CD4-positive, alpha-beta T cell (primary cell): ENCODE results near the gene PLAC1. TPM values are rescaled to one million over a fixed set of nuclear protein-coding genes. Genes with fewer than 3 reads are reported as not detected.

Experiments used
- ATAC-seq: fragments of 200-7000 bp; cut with Tn5 transposase; one replicate; pipeline ENCODE4 v1.10.0; 2022; ENCODE audit warnings: mild to moderate bottlenecking; ENCODE audit not compliant: poor library complexity
- CTCF ChIA-PET: fragments of 350-600 bp; sonication (Branson Sonifier 250); formaldehyde crosslinking; loops from one replicate; lab custom pipeline; 2021; ENCODE audit warnings: antibody characterized with exemption, inconsistent platforms; lab: Charles Lee
- POLR2A ChIA-PET: fragments of 350-600 bp; sonication (Branson Sonifier 250); formaldehyde crosslinking; loops from one replicate; lab custom pipeline; 2021; ENCODE audit warnings: antibody characterized with exemption, inconsistent platforms; lab: Charles Lee
- DNase-seq, 14 experiments: peaks; one replicate each; pipeline ENCODE4 v3.0.0-alpha.2; 2013 to 2020; ENCODE audit warnings: mixed read lengths in 2 of 14
- H3K27ac ChIP-seq, 2 donors: one replicate each; pipeline versions ENCODE4 v1.5.1 to v1.7.0; 2013; ENCODE audit warnings: low read length in 2 of 2, low read depth in 1 of 2, mild to moderate bottlenecking in 1 of 2
- H3K27me3 ChIP-seq, 2 experiments: 1 replicate in 1 of 2; 2 replicates in 1 of 2; pipeline versions ENCODE4 v1.6.1 to v1.7.0; 2013; ENCODE audit warnings: low read length in 2 of 2, control low read depth in 1 of 2, mild to moderate bottlenecking in 1 of 2, moderate library complexity in 1 of 2; ENCODE audit not compliant: insufficient read depth in 2 of 2, control insufficient read depth in 1 of 2
- H3K36me3 ChIP-seq: one replicate; pipeline ENCODE4 v1.6.1; 2013; ENCODE audit warnings: low read length, control low read depth; ENCODE audit not compliant: insufficient read depth
- H3K4me1 ChIP-seq: one replicate; pipeline ENCODE4 v1.6.1; 2013; ENCODE audit warnings: low read length, control low read depth; ENCODE audit not compliant: insufficient read depth
- H3K4me3 ChIP-seq: one replicate; pipeline ENCODE4 v1.5.1; 2013; ENCODE audit warnings: mild to moderate bottlenecking, low read length, moderate library complexity
- H3K9me3 ChIP-seq, 2 experiments: 1 replicate in 1 of 2; 2 replicates in 1 of 2; pipeline versions ENCODE4 v1.6.1 to v1.7.0; 2013; ENCODE audit warnings: low read length in 2 of 2, mild to moderate bottlenecking in 2 of 2, control low read depth in 1 of 2, moderate library complexity in 1 of 2; ENCODE audit not compliant: control insufficient read depth in 1 of 2, insufficient read depth in 1 of 2
- H3K27ac Mint-ChIP-seq: one replicate; pipeline ENCODE4 v1.8.0; 2020; ENCODE audit warnings: mixed read lengths
- H3K27me3 Mint-ChIP-seq: one replicate; pipeline ENCODE4 v1.8.0; 2021; ENCODE audit warnings: mixed read lengths
- H3K36me3 Mint-ChIP-seq: one replicate; pipeline ENCODE4 v1.8.0; 2021; ENCODE audit warnings: low read depth, mixed read lengths
- H3K4me1 Mint-ChIP-seq: one replicate; pipeline ENCODE4 v1.8.0; 2021; ENCODE audit warnings: low read depth, mixed read lengths
- H3K4me3 Mint-ChIP-seq: one replicate; pipeline ENCODE4 v1.8.0; 2020; ENCODE audit warnings: mild to moderate bottlenecking, mixed read lengths
- H3K9me3 Mint-ChIP-seq: one replicate; pipeline ENCODE4 v1.8.0; 2020; ENCODE audit warnings: mixed read lengths
- intact Hi-C, 2 experiments: fragments of 100-400 bp; cut with DNase I in 1 of 2; cut with micrococcal nuclease in 1 of 2; formaldehyde crosslinking; loops; one replicate each; pipeline versions ENCODE4 v1.15.1 to v1.9.0; 2023 to 2025; cut with DNase I, micrococcal nuclease
- total RNA-seq, 174 experiments: library from RNA in 2 of 174; stranded (reverse) in 2 of 174; gene quantifications; one replicate each; pipeline ENCODE4 v1.2.3 and lab custom pipeline; 2021 to 2026
- TF ChIP-seq, protein P1 (sequence below): fragments of 200-600 bp; IDR thresholded peaks from one replicate; pipeline ENCODE4 v1.8.0; 2022; ENCODE audit warnings: antibody characterized with exemption, mild to moderate bottlenecking

Gene PLAC1
- total RNA-seq, 2 experiments from 2014 or later, result not detected

DNA sequence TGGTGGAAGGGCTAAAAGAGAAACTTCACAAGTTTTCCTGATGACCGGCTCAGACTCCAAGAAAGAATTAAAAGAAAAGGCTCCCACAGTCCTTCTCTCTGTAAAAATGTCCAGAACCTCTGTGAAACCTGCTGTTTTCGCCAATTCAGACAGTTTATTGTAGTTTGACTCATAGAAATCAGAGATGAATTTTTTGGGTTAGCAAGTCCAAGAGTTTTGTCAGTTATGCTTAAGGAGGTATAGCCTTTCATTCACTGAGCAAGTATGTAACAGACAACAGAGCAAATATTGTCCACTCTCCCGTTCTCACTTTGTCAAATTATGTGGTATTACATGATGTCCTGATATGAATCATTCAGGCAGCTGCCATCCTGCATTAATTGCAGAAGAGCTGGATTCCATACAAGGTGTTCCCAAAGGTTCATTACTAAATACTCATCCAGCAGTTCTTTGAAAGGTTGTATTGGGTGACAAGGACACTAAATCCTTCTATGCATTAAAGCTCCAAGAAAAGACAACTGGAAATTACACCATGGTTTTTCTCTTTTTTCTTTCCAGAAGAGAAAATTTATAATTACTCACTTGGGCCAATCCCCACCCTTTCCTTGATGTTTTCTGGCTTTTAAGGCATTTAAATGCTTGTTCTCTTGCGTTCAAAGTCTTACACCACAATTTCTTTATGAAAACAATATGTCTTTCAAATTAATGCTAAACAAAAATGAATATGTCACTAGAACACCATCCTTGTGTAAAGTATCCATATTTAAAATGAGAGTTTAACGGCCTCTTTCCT, 30.0 kb upstream of the PLAC1 start:
- POLR2A ChIA-PET, result no interaction called here
- ATAC-seq (no peak), DNase-seq (no peak)
- no peaks in the 10 kb centered on the region for H3K9me3 ChIP-seq
- H3K27ac ChIP-seq, result no peak overlapping the region
- no peak overlapping the region for H3K27ac Mint-ChIP-seq
- CTCF ChIA-PET, result no interaction called here
- H3K36me3 ChIP-seq, result no peaks in the 10 kb centered on the region
- intact Hi-C loops, result no loop called here
- H3K27me3 Mint-ChIP-seq, result no peaks in the 10 kb centered on the region
- TF ChIP-seq, protein P1, sequence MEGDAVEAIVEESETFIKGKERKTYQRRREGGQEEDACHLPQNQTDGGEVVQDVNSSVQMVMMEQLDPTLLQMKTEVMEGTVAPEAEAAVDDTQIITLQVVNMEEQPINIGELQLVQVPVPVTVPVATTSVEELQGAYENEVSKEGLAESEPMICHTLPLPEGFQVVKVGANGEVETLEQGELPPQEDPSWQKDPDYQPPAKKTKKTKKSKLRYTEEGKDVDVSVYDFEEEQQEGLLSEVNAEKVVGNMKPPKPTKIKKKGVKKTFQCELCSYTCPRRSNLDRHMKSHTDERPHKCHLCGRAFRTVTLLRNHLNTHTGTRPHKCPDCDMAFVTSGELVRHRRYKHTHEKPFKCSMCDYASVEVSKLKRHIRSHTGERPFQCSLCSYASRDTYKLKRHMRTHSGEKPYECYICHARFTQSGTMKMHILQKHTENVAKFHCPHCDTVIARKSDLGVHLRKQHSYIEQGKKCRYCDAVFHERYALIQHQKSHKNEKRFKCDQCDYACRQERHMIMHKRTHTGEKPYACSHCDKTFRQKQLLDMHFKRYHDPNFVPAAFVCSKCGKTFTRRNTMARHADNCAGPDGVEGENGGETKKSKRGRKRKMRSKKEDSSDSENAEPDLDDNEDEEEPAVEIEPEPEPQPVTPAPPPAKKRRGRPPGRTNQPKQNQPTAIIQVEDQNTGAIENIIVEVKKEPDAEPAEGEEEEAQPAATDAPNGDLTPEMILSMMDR, result no peak
- no peaks in the 10 kb centered on the region for H3K36me3 Mint-ChIP-seq
- no peaks in the 10 kb centered on the region for H3K9me3 Mint-ChIP-seq
- H3K27me3 ChIP-seq, result peaks cover 0 to 3% of the 10 kb centered on the region in 2 experiments
- no peak overlapping the region for H3K4me3 Mint-ChIP-seq
- no peaks in the 10 kb centered on the region for H3K4me1 ChIP-seq
- no peaks in the 10 kb centered on the region for H3K4me1 Mint-ChIP-seq
- H3K4me3 ChIP-seq, result no peak overlapping the region

DNA sequence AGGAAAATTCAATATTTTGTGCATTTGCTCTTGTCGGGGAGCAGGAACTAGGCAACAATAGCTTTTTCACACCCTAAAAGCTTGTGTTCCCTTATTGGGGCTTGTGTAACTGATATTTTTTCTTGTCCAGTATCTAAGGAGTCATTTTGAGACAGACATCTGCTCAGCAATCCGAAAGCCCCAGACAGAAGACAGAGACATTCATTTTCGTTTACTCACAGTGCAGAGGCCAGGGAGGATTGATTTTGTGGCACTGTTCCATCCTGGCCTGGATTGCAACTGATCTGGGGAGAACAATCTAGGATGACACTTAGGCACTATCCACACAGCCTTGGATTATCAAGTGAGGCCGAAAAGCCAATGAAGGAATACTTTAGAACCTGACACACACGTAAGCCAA, 27.4 kb upstream of the PLAC1 start:
- no peak for DNase-seq
- H3K27me3 ChIP-seq, result no peaks in the 10 kb centered on the region
- no peak overlapping the region for H3K27ac ChIP-seq
- Mint-ChIP-seq H3K4me3 (no peak overlapping the region), H3K36me3 (no peaks in the 10 kb centered on the region), H3K27me3 (no peaks in the 10 kb centered on the region), H3K27ac (no peak overlapping the region), H3K4me1 (no peaks in the 10 kb centered on the region), H3K9me3 (no peaks in the 10 kb centered on the region)
- no peak for ATAC-seq
- no peaks in the 10 kb centered on the region for H3K36me3 ChIP-seq
- H3K4me3 ChIP-seq, result no peak overlapping the region
- ChIA-PET CTCF (no interaction called here), POLR2A (no interaction called here)
- H3K9me3 ChIP-seq, result no peaks in the 10 kb centered on the region
- no peaks in the 10 kb centered on the region for H3K4me1 ChIP-seq
- intact Hi-C loops, result no loop called here
- TF ChIP-seq, protein P1, result no peak

DNA sequence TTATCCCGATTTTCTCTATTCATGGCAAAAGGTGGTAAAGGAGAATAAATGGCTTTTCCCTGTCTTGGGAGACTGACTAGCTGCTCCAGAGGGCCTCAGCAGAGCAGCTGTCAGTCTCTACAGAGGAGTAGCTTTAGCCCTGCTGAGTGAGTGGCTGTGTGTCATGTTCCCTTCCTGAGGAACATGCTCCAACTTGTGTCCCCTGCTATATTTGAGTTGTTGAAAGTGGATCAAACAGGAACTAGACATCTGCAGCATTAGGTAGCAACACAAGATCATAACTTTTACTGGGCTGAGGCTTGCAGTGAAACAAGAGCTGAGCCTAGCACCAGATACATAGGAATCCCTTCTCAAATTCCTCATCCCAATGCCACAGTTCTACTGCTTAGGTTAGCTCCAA, 26.7 kb upstream of the PLAC1 start:
- no peaks in the 10 kb centered on the region for H3K4me1 Mint-ChIP-seq
- TF ChIP-seq, protein P1, result no peak
- Histone ChIP-seq H3K4me3 (no peak overlapping the region), H3K9me3 (no peaks in the 10 kb centered on the region), H3K27ac (no peak overlapping the region), H3K36me3 (no peaks in the 10 kb centered on the region), H3K4me1 (no peaks in the 10 kb centered on the region), H3K27me3 (no peaks in the 10 kb centered on the region)
- no peaks in the 10 kb centered on the region for H3K27me3 Mint-ChIP-seq
- ATAC-seq, result no peak
- ChIA-PET POLR2A (no interaction called here), CTCF (no interaction called here)
- H3K36me3 Mint-ChIP-seq, result no peaks in the 10 kb centered on the region
- no peak for DNase-seq
- H3K27ac Mint-ChIP-seq, result no peak overlapping the region
- no peak overlapping the region for H3K4me3 Mint-ChIP-seq
- H3K9me3 Mint-ChIP-seq, result no peaks in the 10 kb centered on the region
- intact Hi-C loops, result no loop called here
